Body of pancreas (tissue), 4 donors: Measurements from ENCODE around the gene ZFX. TPM values are rescaled to one million over a fixed set of nuclear protein-coding genes. Genes with fewer than 3 reads are reported as not detected.

Experiments used
- ATAC-seq: fragments of 150-250 bp; one replicate; pipeline ENCODE4 v1.9.1; 2016
- DNase-seq, 4 donors: peaks; one replicate each; pipeline ENCODE4 v3.0.0-alpha.2; 2019
- H3K27ac ChIP-seq, 4 donors: fragments of 200-600 bp; sonication (generic); 1 replicate in 3 of 4; 2 replicates in 1 of 4; pipeline versions ENCODE4 v1.5.1 to v1.6.1; 2016 to 2019; ENCODE audit warnings: mild to moderate bottlenecking in 1 of 4, mixed read lengths in 1 of 4, moderate library complexity in 1 of 4
- H3K27me3 ChIP-seq, 2 donors: fragments of 200-600 bp; sonication (generic); one replicate each; pipeline ENCODE4 v1.6.0; 2016; ENCODE audit warnings: mild to moderate bottlenecking in 1 of 2
- H3K36me3 ChIP-seq, 2 donors: fragments of 200-600 bp; sonication (generic); replicated peaks in 1 of 2; 2 replicates each; pipeline ENCODE4 v1.5.1; 2016; ENCODE audit warnings: low read depth in 2 of 2; ENCODE audit not compliant: insufficient read depth in 1 of 2
- H3K4me1 ChIP-seq: fragments of 200-600 bp; sonication (generic); one replicate; pipeline ENCODE4 v1.6.0; 2016
- H3K4me3 ChIP-seq, 2 donors: fragments of 200-600 bp; sonication (generic); 1 replicate in 1 of 2; 2 replicates in 1 of 2; pipeline ENCODE4 v1.5.1; 2016 to 2019
- H3K9me3 ChIP-seq, 3 donors: fragments of 200-600 bp; sonication (generic); 1 replicate in 2 of 3; 2 replicates in 1 of 3; pipeline ENCODE4 v1.5.1; 2016
- POLR2A ChIP-seq, 3 donors: fragments of 450-650 bp; IDR thresholded peaks; one replicate each; pipeline ENCODE4 v1.6.1; 2016; ENCODE audit warnings: antibody characterized with exemption in 3 of 3, mild to moderate bottlenecking in 2 of 3
- WGBS, 2 donors: methylation state at CpG; one replicate each; pipeline ENCODE4 v1.1.5; 2017; 5-methylcytosine and 5-hydroxymethylcytosine counted together
- intact Hi-C: fragments of 100-400 bp; cut with DNase I; formaldehyde crosslinking; loops from one replicate; pipeline ENCODE4 v1.15.1; 2023
- small RNA-seq: library from RNA; depleted of rRNA; stranded (forward); fragments of <200 nt; gene quantifications from one replicate; pipeline ENCODE3, GENCODE V24; 2016
- total RNA-seq, 2 donors: library from RNA; depleted of rRNA; stranded (reverse); fragments of >200 nt; gene quantifications; one replicate each; pipeline ENCODE4 v1.1.0, GENCODE V29; 2016
- TF ChIP-seq, protein P1 (sequence below), 7 experiments: fragments of 450-650 bp in 4 of 7; fragments of 200-600 bp in 3 of 7; sonication (generic) in 3 of 7; IDR thresholded peaks; one replicate each; pipeline ENCODE4 v1.5.1; 2016 to 2019; ENCODE audit warnings: antibody characterized with exemption in 7 of 7

Gene ZFX
- total RNA-seq, 2 donors from 2014 or later, result 23.4 to 28.3 TPM

DNA sequence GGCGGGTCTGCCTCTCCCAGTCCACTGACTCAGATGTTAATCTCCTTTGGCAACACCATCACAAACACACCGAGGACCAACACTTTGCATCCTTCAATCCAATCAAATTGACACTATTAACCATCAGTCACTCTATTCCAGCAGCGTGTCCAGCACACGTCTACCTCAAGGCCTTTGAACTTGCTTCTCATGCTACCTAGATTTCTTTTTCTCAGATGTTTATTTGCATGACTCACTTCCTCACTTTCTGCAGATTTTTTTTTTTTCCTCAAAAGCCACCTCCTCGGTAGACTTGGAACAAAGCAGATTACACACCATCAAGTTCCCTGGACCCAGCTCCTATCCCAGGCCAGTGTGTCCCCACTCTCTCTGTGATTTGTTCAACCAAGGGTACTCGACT, 114.9 kb downstream of the ZFX start:
- peaks cover 8% of the 10 kb centered on the region for H3K4me1 ChIP-seq
- no peak for ATAC-seq
- intact Hi-C loops, result no loop called here
- 67 to 78% methylated on average over 6 of the region's 6 CpGs for WGBS, 2 donors
- no peak overlapping the region for H3K4me3 ChIP-seq
- H3K9me3 ChIP-seq, result no peaks in the 10 kb centered on the region
- no peak for TF ChIP-seq POLR2A (IDR thresholded peaks at IDR 0.05)
- TF ChIP-seq, protein P1, sequence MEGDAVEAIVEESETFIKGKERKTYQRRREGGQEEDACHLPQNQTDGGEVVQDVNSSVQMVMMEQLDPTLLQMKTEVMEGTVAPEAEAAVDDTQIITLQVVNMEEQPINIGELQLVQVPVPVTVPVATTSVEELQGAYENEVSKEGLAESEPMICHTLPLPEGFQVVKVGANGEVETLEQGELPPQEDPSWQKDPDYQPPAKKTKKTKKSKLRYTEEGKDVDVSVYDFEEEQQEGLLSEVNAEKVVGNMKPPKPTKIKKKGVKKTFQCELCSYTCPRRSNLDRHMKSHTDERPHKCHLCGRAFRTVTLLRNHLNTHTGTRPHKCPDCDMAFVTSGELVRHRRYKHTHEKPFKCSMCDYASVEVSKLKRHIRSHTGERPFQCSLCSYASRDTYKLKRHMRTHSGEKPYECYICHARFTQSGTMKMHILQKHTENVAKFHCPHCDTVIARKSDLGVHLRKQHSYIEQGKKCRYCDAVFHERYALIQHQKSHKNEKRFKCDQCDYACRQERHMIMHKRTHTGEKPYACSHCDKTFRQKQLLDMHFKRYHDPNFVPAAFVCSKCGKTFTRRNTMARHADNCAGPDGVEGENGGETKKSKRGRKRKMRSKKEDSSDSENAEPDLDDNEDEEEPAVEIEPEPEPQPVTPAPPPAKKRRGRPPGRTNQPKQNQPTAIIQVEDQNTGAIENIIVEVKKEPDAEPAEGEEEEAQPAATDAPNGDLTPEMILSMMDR (IDR thresholded peaks at IDR 0.05), result no peak
- no peaks in the 10 kb centered on the region for H3K36me3 ChIP-seq
- no peak overlapping the region for H3K27ac ChIP-seq
- H3K27me3 ChIP-seq, result no peaks in the 10 kb centered on the region
- DNase-seq, result no peak

Small RNA genes lying within 50 kb of the gene (small RNA-seq; reads per million reads assigned to genes)
- not detected for gene RF00263

Other genes starting within 250 kb of the ZFX start
- 1 to 10 TPM; 7.5 to 9.9 TPM for gene APOO, start 241.8 kb upstream of the ZFX start, total RNA-seq
- under 1 TPM in 1 of 2 donors, not detected in 1; 0.26 TPM for gene CXorf58, start 241.7 kb upstream of the ZFX start, total RNA-seq
- gene KLHL15, start 122.5 kb upstream of the ZFX start, total RNA-seq, result 1 to 10 TPM; 4.7 to 7.6 TPM
- gene EIF2S3, start 94.8 kb upstream of the ZFX start, total RNA-seq, result 100 to 1,000 TPM in 1 of 2 donors, 10 to 100 TPM in 1; 49.1 to 105 TPM
- not detected for gene SUPT20HL2, start 164.3 kb downstream of the ZFX start, total RNA-seq
- gene SUPT20HL1, start 210.9 kb downstream of the ZFX start, total RNA-seq, result under 1 TPM in 1 of 2 donors, not detected in 1; 0.26 TPM